ENCODE data around the gene DOC2B. TPM values are rescaled to one million over a fixed set of nuclear protein-coding genes. Genes with fewer than 3 reads are reported as not detected.

Gene DOC2B
- total RNA-seq, 4 donors from 2014 or later = 4.2 to 29.7 (median 6.1) TPM

DNA sequence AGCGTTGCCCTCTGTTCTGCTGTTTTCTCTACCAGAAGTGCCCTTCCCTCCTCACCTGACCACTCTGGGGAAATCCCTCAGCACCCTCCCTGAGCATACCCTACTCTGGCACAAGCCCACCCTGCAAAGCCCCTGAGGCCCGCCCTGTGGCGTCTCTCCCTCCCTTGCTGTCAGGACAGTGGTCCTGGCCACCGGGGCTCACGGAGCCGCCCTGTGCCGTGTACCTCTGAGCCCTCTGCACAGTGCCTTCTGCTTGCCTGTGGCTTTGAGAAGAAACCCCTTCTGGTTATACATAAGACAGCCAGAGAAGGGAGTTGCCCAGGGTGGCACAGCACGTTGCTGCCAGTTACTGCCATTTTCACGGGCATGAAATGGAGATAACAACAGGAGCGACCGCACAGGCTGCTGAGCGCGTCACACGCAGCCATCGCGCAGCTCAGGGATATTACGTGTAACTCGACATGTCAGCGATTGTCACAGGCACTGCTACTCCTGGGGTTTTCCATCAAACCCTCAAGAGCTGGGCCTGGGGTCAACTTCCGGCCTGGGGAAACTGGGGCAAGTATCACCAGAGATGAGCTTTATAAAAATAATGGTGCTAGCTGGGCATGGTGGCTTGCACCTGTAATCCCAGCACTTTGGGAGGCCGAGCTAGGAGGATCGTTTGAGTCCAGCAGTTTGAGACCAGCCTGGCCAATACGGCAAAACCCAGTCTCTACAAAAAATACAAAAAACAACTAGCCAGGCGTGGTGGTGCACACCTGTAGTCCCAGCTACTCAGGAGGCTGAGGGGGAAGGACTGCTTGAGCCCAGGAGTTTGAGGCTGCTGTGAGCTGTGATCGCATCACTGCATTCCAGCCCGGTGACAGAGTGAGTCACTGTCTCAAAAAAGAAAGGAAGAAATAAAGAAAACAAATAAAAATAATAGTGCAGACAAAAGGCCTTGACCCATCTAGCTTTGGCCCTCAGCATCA, 29.3 kb downstream of the DOC2B start:
- Histone ChIP-seq H3K4me1 (no peaks in the 10 kb centered on the region), H3K27me3 (no peaks in the 10 kb centered on the region), H3K36me3 (no peaks in the 10 kb centered on the region), H3K27ac (no peak overlapping the region), H3K4me3 (no peak overlapping the region), H3K9me3 (no peaks in the 10 kb centered on the region)
- TF ChIP-seq, protein P1, sequence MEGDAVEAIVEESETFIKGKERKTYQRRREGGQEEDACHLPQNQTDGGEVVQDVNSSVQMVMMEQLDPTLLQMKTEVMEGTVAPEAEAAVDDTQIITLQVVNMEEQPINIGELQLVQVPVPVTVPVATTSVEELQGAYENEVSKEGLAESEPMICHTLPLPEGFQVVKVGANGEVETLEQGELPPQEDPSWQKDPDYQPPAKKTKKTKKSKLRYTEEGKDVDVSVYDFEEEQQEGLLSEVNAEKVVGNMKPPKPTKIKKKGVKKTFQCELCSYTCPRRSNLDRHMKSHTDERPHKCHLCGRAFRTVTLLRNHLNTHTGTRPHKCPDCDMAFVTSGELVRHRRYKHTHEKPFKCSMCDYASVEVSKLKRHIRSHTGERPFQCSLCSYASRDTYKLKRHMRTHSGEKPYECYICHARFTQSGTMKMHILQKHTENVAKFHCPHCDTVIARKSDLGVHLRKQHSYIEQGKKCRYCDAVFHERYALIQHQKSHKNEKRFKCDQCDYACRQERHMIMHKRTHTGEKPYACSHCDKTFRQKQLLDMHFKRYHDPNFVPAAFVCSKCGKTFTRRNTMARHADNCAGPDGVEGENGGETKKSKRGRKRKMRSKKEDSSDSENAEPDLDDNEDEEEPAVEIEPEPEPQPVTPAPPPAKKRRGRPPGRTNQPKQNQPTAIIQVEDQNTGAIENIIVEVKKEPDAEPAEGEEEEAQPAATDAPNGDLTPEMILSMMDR (IDR thresholded peaks at IDR 0.05) = no peak
- TF ChIP-seq POLR2A (IDR thresholded peaks at IDR 0.05) = no peak
- DNase-seq = peak in 1 of 3 donors; percentile 24

DNA sequence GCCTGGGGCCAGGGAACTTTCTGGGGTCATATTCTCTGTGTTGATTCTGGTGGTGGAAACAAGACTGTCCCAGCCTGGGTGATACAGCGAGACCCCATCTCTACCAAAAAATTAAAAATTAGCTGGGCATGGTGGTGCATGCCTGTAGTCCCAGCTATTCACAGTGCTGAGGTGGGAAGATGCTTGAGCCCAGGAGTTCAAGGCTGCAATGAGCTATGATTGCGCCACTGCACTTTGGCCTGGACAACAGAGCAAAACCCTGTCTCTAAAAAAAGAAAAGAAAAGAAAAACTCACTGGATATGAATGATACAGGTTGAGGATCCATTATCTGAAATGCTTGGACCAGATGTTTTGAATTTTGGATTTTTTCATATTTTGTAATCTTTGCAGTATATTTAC, 30.4 kb downstream of the DOC2B start:
- H3K4me1 ChIP-seq = no peaks in the 10 kb centered on the region
- no peak overlapping the region for H3K27ac ChIP-seq
- DNase-seq = no peak
- no peaks in the 10 kb centered on the region for H3K9me3 ChIP-seq
- H3K36me3 ChIP-seq = no peaks in the 10 kb centered on the region
- H3K27me3 ChIP-seq = no peaks in the 10 kb centered on the region
- no peak for TF ChIP-seq POLR2A (IDR thresholded peaks at IDR 0.05)
- TF ChIP-seq, protein P1 (IDR thresholded peaks at IDR 0.05) = no peak
- H3K4me3 ChIP-seq = no peak overlapping the region

DNA sequence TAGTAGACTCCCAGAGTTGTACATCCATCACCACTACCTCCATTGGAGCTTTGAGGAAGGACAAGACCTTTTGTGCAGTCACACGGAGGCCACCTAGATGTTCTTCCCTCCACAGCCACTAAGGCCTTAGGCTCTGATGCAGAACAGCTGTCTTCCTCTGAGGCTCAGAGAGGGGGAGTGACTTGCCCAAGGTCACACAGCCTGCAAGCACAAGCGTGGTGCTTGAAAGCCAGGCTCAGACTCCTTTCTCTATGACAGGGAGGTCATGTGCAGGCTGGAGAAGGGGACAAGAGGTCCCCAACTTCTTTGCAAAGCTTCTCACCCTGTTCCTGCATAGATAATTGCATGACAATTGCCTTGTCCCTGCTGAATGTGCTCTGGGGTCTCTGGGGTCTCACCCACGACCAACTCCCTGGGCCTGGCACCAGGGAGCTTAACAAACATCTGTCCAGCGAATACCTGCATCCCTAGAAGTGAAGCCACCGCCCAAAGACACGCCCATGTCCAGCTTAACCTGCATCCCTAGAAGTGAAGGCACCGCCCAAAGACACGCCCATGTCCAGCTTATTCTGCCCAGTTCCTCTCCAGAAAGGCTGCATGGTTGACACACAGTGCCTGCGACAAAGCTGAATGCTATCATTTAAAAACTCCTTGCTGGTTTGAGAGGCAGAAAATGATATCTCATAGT, 31.4 kb downstream of the DOC2B start:
- Histone ChIP-seq H3K27ac (no peak overlapping the region), H3K36me3 (no peaks in the 10 kb centered on the region)
- peak in 1 of 3 donors; percentile 4 for DNase-seq

DNA sequence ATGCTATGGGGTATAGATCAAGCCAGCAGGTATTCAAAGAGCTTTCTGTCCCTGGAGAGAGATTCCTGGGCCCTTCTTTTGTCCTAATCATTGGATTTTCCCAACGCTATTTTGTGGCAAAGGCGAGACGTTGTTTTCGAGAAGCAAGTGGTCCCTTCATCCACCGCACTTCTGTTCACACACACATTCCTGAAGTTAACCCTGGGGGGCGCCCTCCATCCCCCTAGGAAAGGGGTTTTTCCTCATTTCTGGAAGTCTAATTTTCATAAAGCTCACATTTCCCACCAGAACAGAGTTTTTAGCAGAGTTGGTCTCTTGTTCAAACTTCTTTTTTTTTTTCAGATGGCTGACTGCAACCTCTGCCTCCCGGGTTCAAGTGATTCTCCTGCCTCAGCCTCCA, 32.2 kb downstream of the DOC2B start:
- Histone ChIP-seq H3K27me3 (no peaks in the 10 kb centered on the region), H3K4me3 (no peak overlapping the region), H3K27ac (no peak overlapping the region), H3K4me1 (no peaks in the 10 kb centered on the region), H3K36me3 (no peaks in the 10 kb centered on the region), H3K9me3 (no peaks in the 10 kb centered on the region)
- TF ChIP-seq, protein P1 (IDR thresholded peaks at IDR 0.05) = no peak
- TF ChIP-seq POLR2A (IDR thresholded peaks at IDR 0.05) = no peak
- DNase-seq = peak in 1 of 3 donors; percentile 11

More for the DNA sequence above, 31.4 kb downstream of the DOC2B start:
- Histone ChIP-seq H3K9me3 (no peaks in the 10 kb centered on the region), H3K27me3 (no peaks in the 10 kb centered on the region), H3K4me1 (no peaks in the 10 kb centered on the region), H3K4me3 (no peak overlapping the region)
- TF ChIP-seq, protein P1 (IDR thresholded peaks at IDR 0.05) = no peak
- no peak for TF ChIP-seq POLR2A (IDR thresholded peaks at IDR 0.05)

DNA sequence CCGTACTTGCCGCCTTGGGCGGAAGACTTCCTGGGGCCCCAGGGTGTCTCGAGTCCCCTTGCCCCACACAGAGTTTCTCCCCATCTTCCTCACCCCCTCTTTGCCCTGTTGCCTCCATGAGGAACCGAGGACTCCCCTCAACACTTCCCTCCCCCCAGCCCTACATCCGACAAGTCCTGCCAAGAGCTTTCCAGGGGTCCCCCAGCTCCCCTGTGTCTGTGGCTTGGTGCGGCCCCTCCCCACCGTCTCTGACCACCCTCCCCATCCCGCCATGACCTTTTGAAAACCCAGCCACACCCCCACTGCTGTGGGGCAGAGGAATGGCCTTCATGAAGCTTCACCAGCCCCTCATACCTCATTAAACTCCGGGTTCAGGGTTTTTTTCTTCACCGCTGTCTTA, 32.7 kb downstream of the DOC2B start:
- TF ChIP-seq, protein P1 (IDR thresholded peaks at IDR 0.05) = no peak
- no peak for TF ChIP-seq POLR2A (IDR thresholded peaks at IDR 0.05)
- H3K9me3 ChIP-seq = no peaks in the 10 kb centered on the region
- DNase-seq = peak in 2 of 3 donors; percentile 10 to 26
- H3K36me3 ChIP-seq = no peaks in the 10 kb centered on the region
- no peak overlapping the region for H3K27ac ChIP-seq
- no peaks in the 10 kb centered on the region for H3K4me1 ChIP-seq
- no peaks in the 10 kb centered on the region for H3K27me3 ChIP-seq
- H3K4me3 ChIP-seq = no peak overlapping the region
